Small intestine (tissue), 7 donors: Measurements from ENCODE around the gene UBXN11. TPM values are rescaled to one million over a fixed set of nuclear protein-coding genes. Genes with fewer than 3 reads are reported as not detected.
A peak's percentile ranks its signal among the peaks of the same experiment; 100 is the strongest.

Experiments used
- DNase-seq, 2 donors: peaks; one replicate each; pipeline versions ENCODE4 v3.0.0 to v3.0.0-alpha.2; 2013
- FAIRE-seq: peaks from 2 replicates; lab custom pipeline; 2012; peaks lifted over from hg19 to GRCh38; lab: Jason Lieb, UNC
- H3K27ac ChIP-seq, 3 donors: one replicate each; pipeline ENCODE4 v1.5.1; 2013; ENCODE audit warnings: low read length in 2 of 3, mild to moderate bottlenecking in 2 of 3, control low read depth in 1 of 3, inconsistent platforms in 1 of 3, low read depth in 1 of 3, moderate library complexity in 1 of 3
- H3K27me3 ChIP-seq, 3 donors: one replicate each; pipeline ENCODE4 v1.6.1; 2013; ENCODE audit warnings: low read length in 3 of 3, inconsistent platforms in 1 of 3; ENCODE audit not compliant: control insufficient read depth in 3 of 3, insufficient read depth in 3 of 3
- H3K36me3 ChIP-seq, 3 donors: one replicate each; pipeline ENCODE4 v1.6.1; 2013; ENCODE audit warnings: low read length in 3 of 3, inconsistent platforms in 1 of 3, low read depth in 1 of 3, mild to moderate bottlenecking in 1 of 3, moderate library complexity in 1 of 3; ENCODE audit not compliant: control insufficient read depth in 3 of 3, insufficient read depth in 2 of 3
- H3K4me1 ChIP-seq, 3 donors: one replicate each; pipeline ENCODE4 v1.6.1; 2013; ENCODE audit warnings: low read length in 2 of 3, inconsistent platforms in 1 of 3, low read depth in 1 of 3, mild to moderate bottlenecking in 1 of 3, moderate library complexity in 1 of 3; ENCODE audit not compliant: control insufficient read depth in 3 of 3, insufficient read depth in 2 of 3
- H3K4me3 ChIP-seq, 3 donors: one replicate each; pipeline ENCODE4 v1.5.1; 2013; ENCODE audit warnings: low read length in 3 of 3, control low read depth in 1 of 3, inconsistent platforms in 1 of 3, low read depth in 1 of 3, mild to moderate bottlenecking in 1 of 3, moderate library complexity in 1 of 3
- H3K9me3 ChIP-seq, 2 donors: one replicate each; pipeline ENCODE4 v1.6.1; 2013; ENCODE audit warnings: low read depth in 1 of 2, low read length in 1 of 2; ENCODE audit not compliant: control insufficient read depth in 2 of 2, insufficient read depth in 1 of 2
- WGBS, 3 donors: extraction: QIAGEN DNeasy Blood & Tissue Kit; methylation state at CpG; one replicate each; pipeline ENCODE4 v1.1.7; 2013; 5-methylcytosine and 5-hydroxymethylcytosine counted together
- polyA plus RNA-seq, 4 donors: library from polyadenylated mRNA; stranded (reverse) in 3 of 4; unstranded in 1 of 4; fragments of 200-250 nt in 3 of 4; fragments of 120-200 nt in 1 of 4; gene quantifications; one replicate each; pipeline versions ENCODE4 v1.2.1 to v1.2.3, GENCODE V29; 2013
- donor health status: healthy with polysubstance abuse.
- donor health status: control.
- donor health status: control.
- donor health status: Bipolar disorder and iron deficiency.
- donor health status: healthy.

UBXN11 gene
- polyA plus RNA-seq, 4 donors, result 1.1 to 35.5 (median 11.4) TPM

DNA sequence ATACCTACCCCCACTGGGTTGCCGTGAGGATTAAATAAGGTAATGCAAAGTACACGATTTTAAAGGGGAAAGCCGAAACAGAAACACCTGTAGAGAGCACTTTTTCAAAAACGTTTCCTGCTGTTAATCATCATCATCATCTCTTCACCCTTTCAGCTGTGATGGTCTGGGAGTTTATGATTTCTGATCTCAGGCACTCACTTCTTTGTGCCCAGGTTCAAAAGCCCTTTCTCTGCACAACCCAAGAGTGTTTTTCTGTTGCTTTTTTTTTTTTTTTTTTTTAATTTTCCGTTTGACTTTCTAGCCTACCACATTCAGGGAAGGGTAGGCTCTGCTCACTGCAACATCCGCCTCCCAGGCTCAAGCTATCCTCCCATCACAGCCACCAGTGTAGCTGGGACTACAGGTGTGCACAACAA, 936 bp upstream of the UBXN11 start:
- WGBS, 3 donors, result 12 to 26% (median 16%) methylated on average over 6 of the region's 6 CpGs
- Histone ChIP-seq H3K27ac (peak overlapping the region in 2 of 3 donors; percentile 57 to 61), H3K9me3 (no peaks in the 10 kb centered on the region), H3K4me3 (peak overlapping the region in 1 of 3 donors; percentile 79), H3K4me1 (peaks cover 0 to 22% (median 2%) of the 10 kb centered on the region in 3 donors), H3K36me3 (no peaks in the 10 kb centered on the region), H3K27me3 (no peaks in the 10 kb centered on the region)
- FAIRE-seq (no peak), DNase-seq (no peak)

DNA sequence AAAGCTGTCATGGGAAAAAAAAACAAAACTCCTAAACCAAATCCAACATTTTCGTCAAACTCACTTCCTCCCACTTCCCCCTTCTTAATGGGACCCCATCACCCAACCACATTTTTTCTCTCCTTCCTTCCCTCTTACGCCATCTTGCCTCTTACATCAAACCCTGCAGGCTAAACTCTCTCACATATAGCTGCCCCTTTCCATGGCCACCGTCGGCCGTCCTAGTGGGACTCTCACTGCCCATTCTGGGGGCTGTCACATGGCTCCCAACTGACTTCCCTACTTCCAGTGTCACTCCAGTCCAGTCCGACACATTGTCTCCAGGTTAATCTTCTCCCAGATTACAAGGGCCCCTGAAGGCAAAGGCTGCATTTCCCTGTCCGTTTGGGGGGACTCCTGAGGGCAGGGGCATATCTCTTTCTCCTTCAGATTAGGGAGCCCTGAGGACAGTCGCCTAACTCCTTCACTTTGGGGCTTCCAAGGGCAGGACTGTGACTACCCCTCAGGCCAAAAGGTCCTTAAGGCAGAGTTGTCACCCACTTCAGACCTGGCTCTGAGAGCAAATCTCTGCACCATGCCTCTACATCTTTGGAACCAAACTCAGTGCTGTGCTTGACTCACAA, 658 bp downstream of the UBXN11 start:
- H3K9me3 ChIP-seq, result no peaks in the 10 kb centered on the region
- 15 to 27% (median 20%) methylated on average over 8 of the region's 8 CpGs for WGBS, 3 donors
- FAIRE-seq (no peak), DNase-seq (peak in 1 of 2 donors; percentile 44)
- peak overlapping the region in 2 of 3 donors; percentile 1 to 29 for H3K27ac ChIP-seq
- H3K27me3 ChIP-seq, result no peaks in the 10 kb centered on the region
- H3K4me3 ChIP-seq, result peak overlapping the region; percentile 77 to 79 (median 79)
- H3K4me1 ChIP-seq, result peaks cover 0 to 23% (median 2%) of the 10 kb centered on the region in 3 donors
- H3K36me3 ChIP-seq, result peaks cover 0 to 11% (median 0%) of the 10 kb centered on the region in 3 donors

DNA sequence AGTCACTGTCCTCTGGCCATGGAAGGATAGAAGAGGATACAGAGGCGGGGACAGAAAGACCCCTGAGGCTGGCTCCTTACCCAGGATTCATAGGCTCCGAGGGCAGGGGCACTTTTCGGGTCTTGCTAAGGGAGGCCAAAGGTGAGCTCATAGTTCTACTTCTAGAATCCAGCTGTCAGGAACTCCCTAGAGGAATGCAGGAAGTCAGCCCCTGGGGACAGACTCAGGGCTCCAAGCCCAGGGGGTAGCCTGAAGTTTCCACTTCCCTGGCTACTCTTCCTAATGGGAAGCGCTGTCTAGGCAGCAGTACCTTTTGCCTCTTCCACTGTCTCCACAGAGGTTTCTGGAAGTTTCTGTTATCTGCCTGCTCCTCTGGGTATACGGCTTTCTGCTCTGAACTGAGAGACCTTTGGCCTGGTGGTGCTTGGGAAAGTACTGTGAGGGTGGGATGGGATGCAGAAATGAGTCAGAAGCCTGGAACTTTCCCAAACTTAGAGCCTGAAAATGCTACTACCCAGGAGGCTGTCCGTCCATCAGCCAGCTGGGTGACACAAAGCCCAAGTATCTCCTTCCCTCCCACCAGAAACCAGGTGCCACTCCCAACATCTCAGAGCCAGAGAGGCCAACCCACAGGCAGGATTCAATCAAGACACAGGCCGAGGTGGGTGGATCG, 3.6 kb downstream of the UBXN11 start:
- 58 to 65% (median 59%) methylated on average over 8 of the region's 8 CpGs for WGBS, 3 donors
- peak overlapping the region in 1 of 3 donors; percentile 29 for H3K27ac ChIP-seq
- H3K9me3 ChIP-seq, result no peaks in the 10 kb centered on the region
- no peak overlapping the region for H3K4me3 ChIP-seq
- H3K36me3 ChIP-seq, result peaks cover 0 to 21% (median 0%) of the 10 kb centered on the region in 3 donors
- H3K27me3 ChIP-seq, result no peaks in the 10 kb centered on the region
- DNase-seq (no peak), FAIRE-seq (no peak)
- H3K4me1 ChIP-seq, result peaks cover 0 to 23% (median 2%) of the 10 kb centered on the region in 3 donors

DNA sequence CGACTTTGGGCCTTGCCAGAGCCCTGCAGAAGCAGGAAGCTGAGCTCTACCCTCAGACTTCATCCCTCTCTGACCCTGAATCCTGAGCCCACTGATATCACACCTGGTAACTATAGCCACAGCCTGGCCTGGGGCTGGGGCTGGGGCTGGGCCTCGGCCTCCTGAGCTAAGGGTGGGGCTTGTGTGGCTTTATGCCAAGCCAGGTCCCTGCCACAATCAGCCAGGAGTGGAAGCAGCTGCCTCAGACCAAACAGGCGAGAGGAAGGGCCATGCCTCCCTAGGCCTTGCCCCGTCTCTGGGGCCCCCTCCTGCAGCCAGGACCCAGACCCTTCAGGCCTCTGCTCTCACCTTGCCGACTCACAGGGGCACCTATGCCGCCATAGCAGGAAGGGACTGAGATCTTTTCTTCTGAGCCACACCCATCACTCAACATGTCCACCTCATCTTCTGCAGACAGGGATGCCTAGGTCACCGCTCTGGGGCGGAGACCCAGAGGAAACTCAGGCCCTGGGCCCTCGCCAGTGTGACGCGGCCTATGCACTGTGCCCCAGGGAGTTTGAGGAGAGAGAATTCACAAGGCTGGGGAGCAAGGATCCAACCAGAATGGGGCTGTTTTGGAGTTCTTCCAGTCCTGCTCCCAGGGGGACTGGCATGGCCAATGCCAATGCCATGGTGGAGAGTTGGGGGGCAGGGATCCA, 5.7 kb downstream of the UBXN11 start:
- Histone ChIP-seq H3K36me3 (peaks cover 0 to 42% (median 0%) of the 10 kb centered on the region in 3 donors), H3K27ac (no peak overlapping the region), H3K27me3 (no peaks in the 10 kb centered on the region), H3K4me3 (no peak overlapping the region), H3K9me3 (no peaks in the 10 kb centered on the region), H3K4me1 (peaks cover 0 to 12% (median 1%) of the 10 kb centered on the region in 3 donors)
- 76 to 85% (median 80%) methylated on average over 11 of the region's 11 CpGs for WGBS, 3 donors
- DNase-seq, result no peak
- no peak for FAIRE-seq

DNA sequence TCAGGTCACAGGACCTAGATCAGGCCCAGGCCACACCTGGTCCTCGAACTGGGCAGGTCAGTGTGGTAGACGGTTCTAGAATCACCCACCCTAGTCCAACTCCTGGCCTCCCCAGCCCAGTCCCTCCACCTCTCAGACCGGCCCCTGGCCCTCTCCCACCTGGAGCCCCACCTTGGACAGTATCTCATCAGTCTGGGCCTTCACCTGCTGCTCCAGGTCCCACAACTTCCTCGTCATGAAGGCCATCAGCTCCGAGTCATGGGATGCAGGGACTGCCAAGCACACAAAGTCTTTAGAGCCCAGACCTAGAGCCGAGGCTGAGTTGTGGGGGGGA, 8.7 kb downstream of the UBXN11 start:
- Histone ChIP-seq H3K27me3 (no peaks in the 10 kb centered on the region), H3K4me1 (peaks cover 0 to 5% (median 0%) of the 10 kb centered on the region in 3 donors), H3K36me3 (peaks cover 0 to 64% (median 0%) of the 10 kb centered on the region in 3 donors), H3K9me3 (no peaks in the 10 kb centered on the region), H3K27ac (no peak overlapping the region), H3K4me3 (no peak overlapping the region)
- FAIRE-seq (no peak), DNase-seq (no peak)
- 73 to 86% (median 76%) methylated on average over 4 to 6 of the region's 6 CpGs for WGBS, 3 donors

DNA sequence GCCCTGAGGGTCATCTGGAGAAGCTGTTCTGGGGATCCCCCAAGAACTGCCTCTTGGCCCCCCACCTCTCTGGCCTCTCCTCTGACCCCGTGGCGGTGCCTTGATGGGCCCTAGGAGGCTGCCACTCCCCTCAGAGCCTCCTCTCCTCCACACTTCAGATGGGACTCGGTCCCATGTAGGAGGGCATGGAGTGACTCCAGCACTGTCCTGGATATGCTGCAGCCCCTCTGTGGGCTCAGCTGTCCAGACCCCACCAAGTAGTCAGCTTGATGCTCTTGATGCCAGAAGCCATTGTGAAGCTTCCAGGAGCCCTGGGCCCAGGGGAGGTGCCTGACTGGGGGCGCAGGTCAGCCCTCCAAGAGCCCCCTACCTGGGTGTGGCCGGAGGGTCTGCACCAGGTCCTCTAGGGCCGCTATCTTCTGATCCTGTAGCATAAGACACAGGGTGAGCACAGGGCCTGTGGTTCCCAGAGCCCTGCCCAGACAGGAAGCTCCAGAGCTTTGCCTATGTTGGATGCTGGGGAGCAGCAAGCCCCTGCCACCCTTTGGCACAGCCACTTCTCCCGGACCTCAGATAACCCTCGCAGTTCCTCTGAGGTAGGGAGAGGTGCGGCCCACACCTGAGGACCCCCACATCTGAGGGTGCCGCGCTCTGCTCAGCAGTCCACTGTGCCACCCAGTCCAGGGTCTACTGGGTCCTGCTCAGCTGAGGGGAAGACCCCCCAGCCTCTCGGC, 9.2 kb downstream of the UBXN11 start:
- Histone ChIP-seq H3K27ac (no peak overlapping the region), H3K9me3 (no peaks in the 10 kb centered on the region), H3K36me3 (peaks cover 0 to 66% (median 0%) of the 10 kb centered on the region in 3 donors), H3K4me3 (no peak overlapping the region), H3K4me1 (no peaks in the 10 kb centered on the region), H3K27me3 (no peaks in the 10 kb centered on the region)
- WGBS, 3 donors, result 88 to 95% (median 95%) methylated on average over 12 of the region's 12 CpGs
- DNase-seq (no peak), FAIRE-seq (no peak)

DNA sequence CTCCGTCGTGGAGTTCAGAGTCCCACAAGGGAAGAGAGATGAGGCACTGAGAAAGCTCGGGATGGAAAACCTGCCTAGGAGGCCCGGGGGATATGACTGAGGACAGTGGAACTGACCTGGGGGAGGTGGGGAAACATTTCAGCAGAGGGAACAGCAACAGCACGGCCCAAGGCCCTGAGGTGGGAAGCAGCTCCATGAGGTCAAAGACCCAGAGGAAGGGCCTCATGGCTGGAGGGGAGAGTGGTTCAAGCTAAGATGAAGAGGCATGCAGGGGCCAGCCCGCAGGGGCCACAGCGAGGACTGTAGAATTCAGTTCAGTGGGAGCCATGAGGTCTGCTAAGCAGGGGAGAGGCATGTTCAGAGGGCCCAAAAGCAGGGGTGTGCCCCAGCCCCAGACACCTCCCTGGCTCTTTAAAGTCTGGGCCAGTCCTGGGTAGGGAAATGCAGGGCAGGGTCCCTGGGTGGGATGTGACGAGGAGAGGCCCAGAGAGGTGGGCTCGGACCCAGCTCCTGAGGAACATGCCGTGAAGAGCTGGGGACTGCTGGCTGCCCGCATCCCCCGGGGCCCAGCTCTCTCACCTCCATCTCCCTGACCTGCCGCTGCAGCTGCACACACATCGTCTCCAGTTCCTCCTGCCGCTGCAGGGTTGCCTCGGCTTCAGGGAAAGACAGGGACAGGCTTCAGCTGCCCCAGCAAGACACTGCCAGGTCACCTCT, 9.9 kb downstream of the UBXN11 start:
- Histone ChIP-seq H3K4me1 (no peaks in the 10 kb centered on the region), H3K36me3 (peaks cover 0 to 69% (median 0%) of the 10 kb centered on the region in 3 donors), H3K4me3 (no peak overlapping the region), H3K27ac (no peak overlapping the region), H3K27me3 (no peaks in the 10 kb centered on the region), H3K9me3 (no peaks in the 10 kb centered on the region)
- no peak for FAIRE-seq
- 85 to 92% (median 89%) methylated on average over 15 to 16 of the region's 16 CpGs for WGBS, 3 donors
- DNase-seq, result no peak
